NCI-H526 treated with DMSO at 0.1 percent for 48 hours (cell line): ENCODE measurements around the gene EHMT1.
"Not testable (repeated sequence)": the region's sequence is repeated elsewhere in the genome, so short reads cannot be mapped to it uniquely, and the experiment has no call there.

Experiments used
- DNase-seq: peaks from one replicate; lab custom pipeline; 2025; lab: John Stamatoyannopoulos, UW

The EHMT1 gene

GRCh38 chr9:137720571-137721110 is 101.8 kb downstream of the EHMT1 start:
- no peak for DNase-seq

- DNase-seq = no peak
Measured at GRCh38 chr9:137721479-137721878, 102.7 kb downstream of the EHMT1 start.

GRCh38 chr9:137721899-137722298 is 103.1 kb downstream of the EHMT1 start:
- no peak for DNase-seq

GRCh38 chr9:137722481-137722880 is 103.7 kb downstream of the EHMT1 start:
- DNase-seq = no peak

- not testable (repeated sequence) for DNase-seq
Measured at GRCh38 chr9:137723356-137723755, 104.6 kb downstream of the EHMT1 start.

- no peak for DNase-seq
Measured at GRCh38 chr9:137723783-137724445, 105.1 kb downstream of the EHMT1 start.

GRCh38 chr9:137724818-137725240 is 106.0 kb downstream of the EHMT1 start:
- no peak for DNase-seq

GRCh38 chr9:137725598-137725997 is 106.8 kb downstream of the EHMT1 start:
- DNase-seq = no peak

- not testable (repeated sequence) for DNase-seq
Measured at GRCh38 chr9:137726336-137726735, 107.5 kb downstream of the EHMT1 start.

GRCh38 chr9:137726764-137727163 is 108.0 kb downstream of the EHMT1 start:
- no peak for DNase-seq

- no peak for DNase-seq
Measured at GRCh38 chr9:137727716-137728115, 108.9 kb downstream of the EHMT1 start.

GRCh38 chr9:137728444-137729311 is 109.9 kb downstream of the EHMT1 start:
- DNase-seq = no peak

GRCh38 chr9:137731216-137731946 is 112.6 kb downstream of the EHMT1 start:
- no peak for DNase-seq

- DNase-seq = no peak
Measured at GRCh38 chr9:137731947-137732813, 113.4 kb downstream of the EHMT1 start.

- DNase-seq = no peak
Measured at GRCh38 chr9:137733429-137733828, 114.6 kb downstream of the EHMT1 start.

GRCh38 chr9:137734181-137734580 is 115.4 kb downstream of the EHMT1 start:
- DNase-seq = no peak

GRCh38 chr9:137738182-137738696 is 119.4 kb downstream of the EHMT1 start:
- not testable (repeated sequence) for DNase-seq

- DNase-seq = no peak
Measured at GRCh38 chr9:137738703-137739102, 119.9 kb downstream of the EHMT1 start.

GRCh38 chr9:137739371-137740309 is 120.8 kb downstream of the EHMT1 start:
- DNase-seq = no peak

- no peak for DNase-seq
Measured at GRCh38 chr9:137740312-137740711, 121.5 kb downstream of the EHMT1 start.
